ENCODE data around the gene SH3BGR.

Gene SH3BGR

GRCh38 chr21:39533545-39534380 lies 82.0 kb downstream of the SH3BGR start:
- TF ChIP-seq GATA2 (IDR thresholded peaks at IDR 0.05; ENCODE audit: low read depth, low read length) (no peak), GATA3 (IDR thresholded peaks at IDR 0.05; ENCODE audit: low read depth, low read length) (no peak)

GRCh38 chr21:39535646-39536437 lies 84.1 kb downstream of the SH3BGR start:
- TF ChIP-seq GATA2 (IDR thresholded peaks at IDR 0.05; ENCODE audit: low read depth, low read length), result no peak
- TF ChIP-seq GATA3 (IDR thresholded peaks at IDR 0.05; ENCODE audit: low read depth, low read length), result no peak

DNA sequence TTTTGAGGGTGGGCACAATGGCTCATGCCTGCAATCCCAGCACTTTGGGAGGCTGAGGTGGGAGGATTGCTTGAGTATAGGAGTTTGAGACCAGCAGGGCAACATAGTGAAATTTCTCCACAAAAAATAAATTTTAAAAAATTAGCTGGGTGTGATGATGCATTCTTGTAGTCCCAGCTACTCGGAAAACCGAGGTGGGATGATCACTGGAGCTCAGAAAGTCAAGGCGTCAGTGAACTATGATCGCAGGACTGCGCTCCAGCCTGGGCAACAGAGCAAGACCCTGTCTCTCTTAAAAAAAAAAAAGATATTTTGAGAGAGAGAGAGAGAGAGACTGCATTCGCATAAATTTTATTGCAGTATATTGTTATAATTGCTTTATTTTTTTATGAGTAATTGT lies 85.1 kb downstream of the SH3BGR start:
- no peak for TF ChIP-seq GATA3 (IDR thresholded peaks at IDR 0.05; ENCODE audit: low read depth, low read length)
- no peak for TF ChIP-seq GATA2 (IDR thresholded peaks at IDR 0.05; ENCODE audit: low read depth, low read length)

- TF ChIP-seq GATA3 (IDR thresholded peaks at IDR 0.05; ENCODE audit: low read depth, low read length) (no peak), GATA2 (IDR thresholded peaks at IDR 0.05; ENCODE audit: low read depth, low read length) (no peak)
These were observed 85.8 kb downstream of the SH3BGR start for GRCh38 chr21:39537571-39537970.

DNA sequence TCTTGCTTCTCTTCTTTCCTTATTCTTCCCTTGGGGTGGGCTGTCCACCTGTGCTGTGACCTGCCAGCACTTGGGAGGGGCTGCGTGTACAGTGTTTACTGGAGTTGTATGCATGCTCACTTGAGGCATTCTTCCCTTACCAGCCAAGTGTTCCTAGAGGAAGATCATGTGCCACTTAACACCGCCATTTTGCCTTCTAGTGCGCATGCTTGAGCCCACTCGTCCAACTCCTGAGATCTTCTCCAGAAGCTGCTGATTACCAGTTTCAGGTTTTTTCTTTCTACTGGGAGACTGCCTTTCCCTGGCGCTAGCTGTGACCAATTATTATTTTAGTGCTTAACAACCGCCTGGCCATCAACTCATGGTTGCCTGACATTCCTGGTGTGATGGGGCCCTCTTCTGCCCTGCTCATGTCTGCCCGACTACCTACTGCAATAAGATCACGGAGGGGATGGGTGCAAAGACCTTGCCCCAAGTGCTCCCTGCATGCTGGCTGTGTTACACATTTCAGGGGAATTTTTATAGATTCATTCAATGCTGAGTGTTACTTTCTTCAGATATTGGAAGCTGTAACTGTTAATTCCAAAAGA lies 86.8 kb downstream of the SH3BGR start:
- TF ChIP-seq GATA3 (IDR thresholded peaks at IDR 0.05; ENCODE audit: low read depth, low read length) (no peak), GATA2 (IDR thresholded peaks at IDR 0.05; ENCODE audit: low read depth, low read length) (no peak)

GRCh38 chr21:39542736-39543135 lies 91.0 kb downstream of the SH3BGR start:
- TF ChIP-seq GATA2 (IDR thresholded peaks at IDR 0.05; ENCODE audit: low read depth, low read length), result no peak
- no peak for TF ChIP-seq GATA3 (IDR thresholded peaks at IDR 0.05; ENCODE audit: low read depth, low read length)

- TF ChIP-seq GATA3 (IDR thresholded peaks at IDR 0.05; ENCODE audit: low read depth, low read length) (no peak), GATA2 (IDR thresholded peaks at IDR 0.05; ENCODE audit: low read depth, low read length) (no peak)
These were observed 94.8 kb downstream of the SH3BGR start for GRCh38 chr21:39546522-39546921.

- TF ChIP-seq GATA3 (IDR thresholded peaks at IDR 0.05; ENCODE audit: low read depth, low read length) (no peak), GATA2 (IDR thresholded peaks at IDR 0.05; ENCODE audit: low read depth, low read length) (no peak)
These were observed 101.1 kb downstream of the SH3BGR start for GRCh38 chr21:39552856-39553255.

DNA sequence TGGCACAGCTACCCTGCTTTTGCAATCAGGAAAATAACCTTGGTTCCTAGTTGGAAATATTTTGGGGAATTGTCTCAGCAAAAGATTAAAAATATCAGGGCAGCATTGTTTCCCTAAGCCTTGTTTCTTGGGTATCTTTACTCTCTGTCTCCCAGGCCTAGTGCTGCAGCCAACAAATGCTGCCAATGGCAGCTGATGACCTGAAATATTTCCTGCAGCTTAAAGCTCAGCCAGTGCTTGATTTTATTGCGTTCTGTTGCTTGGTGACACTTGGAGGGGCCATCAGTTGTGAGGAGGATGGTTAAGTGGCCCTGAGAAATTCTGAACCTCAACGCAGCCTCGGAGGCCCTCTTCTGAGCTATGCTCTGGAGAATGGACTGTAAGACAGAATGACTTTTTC lies 101.6 kb downstream of the SH3BGR start:
- no peak for TF ChIP-seq GATA2 (IDR thresholded peaks at IDR 0.05; ENCODE audit: low read depth, low read length)
- no peak for TF ChIP-seq GATA3 (IDR thresholded peaks at IDR 0.05; ENCODE audit: low read depth, low read length)

DNA sequence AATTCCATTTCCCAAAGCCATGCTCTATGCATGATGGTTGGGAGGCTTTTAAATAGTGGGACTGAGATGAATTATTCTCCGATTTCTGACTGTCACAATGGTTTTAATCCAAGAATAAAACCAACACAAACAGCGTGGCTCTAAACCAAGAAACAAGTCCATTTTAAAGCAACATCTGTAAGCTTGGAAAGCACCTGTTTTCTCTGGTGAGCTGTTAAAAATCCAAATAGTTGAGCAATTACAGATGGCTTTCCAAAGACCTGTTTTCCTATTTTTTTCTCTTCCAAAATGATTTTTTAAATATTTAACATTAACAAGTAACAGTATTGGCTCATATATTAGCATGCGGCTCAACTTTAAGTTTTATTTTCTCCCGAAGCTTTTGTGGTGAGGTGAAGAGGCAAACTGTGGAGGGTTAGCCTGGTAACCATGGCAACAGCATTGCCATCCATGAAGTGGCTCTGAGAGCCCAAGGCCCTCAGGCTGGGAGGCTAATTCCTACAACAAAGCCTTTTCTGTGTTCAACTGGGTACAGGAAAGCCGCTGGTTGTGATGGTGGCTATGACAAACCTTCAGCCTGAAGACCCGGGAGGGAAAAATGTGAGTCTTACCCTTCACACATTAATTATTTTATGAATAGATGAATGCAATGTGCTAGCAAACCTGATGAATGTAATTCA lies 104.3 kb downstream of the SH3BGR start:
- TF ChIP-seq GATA2 (IDR thresholded peaks at IDR 0.05; ENCODE audit: low read depth, low read length) (no peak), GATA3 (IDR thresholded peaks at IDR 0.05; ENCODE audit: low read depth, low read length) (no peak)

DNA sequence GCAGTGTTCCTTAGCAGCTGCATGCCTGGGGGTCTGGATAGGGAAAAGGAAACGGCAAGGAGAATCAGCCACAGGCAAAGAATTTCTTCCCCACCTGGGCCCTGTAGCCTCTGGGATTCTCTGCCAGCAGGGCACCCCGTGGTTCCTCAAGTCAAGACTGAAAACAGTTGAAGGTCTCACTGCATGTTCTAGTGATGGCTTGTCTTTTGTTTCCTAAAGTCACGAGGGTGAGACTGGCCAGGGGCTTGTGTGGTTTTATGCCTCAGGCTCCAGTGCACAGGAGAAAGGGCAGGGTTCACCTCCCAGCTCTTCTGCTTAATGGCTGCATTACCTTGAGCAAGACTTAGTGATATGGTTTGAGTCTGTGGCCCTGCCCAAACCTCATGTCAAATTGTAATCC lies 107.7 kb downstream of the SH3BGR start:
- no peak for TF ChIP-seq GATA3 (IDR thresholded peaks at IDR 0.05; ENCODE audit: low read depth, low read length)
- no peak for TF ChIP-seq GATA2 (IDR thresholded peaks at IDR 0.05; ENCODE audit: low read depth, low read length)

DNA sequence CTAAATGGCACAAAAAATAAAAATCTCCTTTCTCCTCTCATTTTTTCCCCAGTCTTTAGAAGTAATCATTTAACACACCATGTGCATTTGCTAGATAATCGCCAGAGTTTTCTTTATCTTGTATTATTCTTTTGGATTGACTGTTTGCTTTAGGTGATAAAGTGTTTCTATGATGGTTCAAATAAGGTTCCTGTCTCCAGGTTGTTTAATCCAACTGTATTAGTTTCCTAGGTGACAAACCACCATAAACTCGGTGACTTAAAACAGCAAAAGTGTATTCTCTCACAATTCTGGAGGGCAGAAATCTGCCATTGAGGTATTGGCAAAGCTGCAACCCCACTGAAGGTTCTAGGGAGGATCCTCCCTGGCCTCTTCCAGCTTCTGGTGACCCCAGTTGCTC lies 109.4 kb downstream of the SH3BGR start:
- TF ChIP-seq GATA2 (IDR thresholded peaks at IDR 0.05; ENCODE audit: low read depth, low read length), result no peak
- TF ChIP-seq GATA3 (IDR thresholded peaks at IDR 0.05; ENCODE audit: low read depth, low read length), result no peak

DNA sequence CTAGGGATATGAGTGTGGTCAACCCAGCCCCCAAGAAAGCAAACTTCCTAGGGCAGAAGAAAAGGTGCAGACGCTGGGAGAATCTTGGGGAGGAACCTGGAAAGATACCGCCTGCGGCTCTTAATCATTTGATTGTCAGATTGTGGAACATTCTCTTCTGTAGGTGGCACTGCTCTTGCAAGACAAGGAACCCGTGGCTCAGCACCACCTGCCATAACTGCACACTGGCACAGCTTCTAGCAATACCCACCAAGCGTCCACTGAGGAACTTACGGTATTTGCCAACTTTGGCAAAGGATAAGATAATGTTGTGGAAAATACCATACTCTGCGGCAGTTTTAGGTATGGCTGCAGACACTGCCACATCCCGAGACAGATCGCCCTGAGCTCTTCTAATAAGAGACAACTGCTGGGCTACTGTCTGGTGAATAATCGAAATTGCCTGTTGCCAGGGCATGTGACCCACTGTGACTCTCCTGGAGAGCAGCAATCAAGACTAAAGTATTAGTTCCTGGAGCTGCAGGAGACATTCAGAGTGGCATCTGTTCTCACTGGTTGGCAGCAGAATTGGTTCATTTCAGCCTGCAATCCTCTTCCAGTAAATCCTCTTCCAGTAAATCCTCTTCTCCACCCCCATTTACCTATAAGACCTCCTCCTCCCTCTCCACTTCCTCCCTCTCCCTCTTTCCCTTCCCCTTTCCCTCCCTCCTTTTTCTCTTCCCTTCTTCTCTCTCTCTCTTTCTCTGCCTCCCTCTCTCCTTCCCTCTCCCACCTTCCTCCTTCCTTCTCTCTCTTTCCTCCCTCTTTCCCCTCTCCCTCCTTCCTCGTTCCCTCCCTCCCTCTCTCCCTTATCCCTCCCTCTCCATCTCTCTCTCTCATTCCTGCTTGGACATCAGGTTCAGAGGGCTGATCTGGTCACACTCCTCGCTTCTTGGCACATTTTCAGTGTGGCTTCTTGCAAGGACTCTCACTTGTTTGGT lies 111.3 kb downstream of the SH3BGR start:
- no peak for TF ChIP-seq GATA3 (IDR thresholded peaks at IDR 0.05; ENCODE audit: low read depth, low read length)
